HG03521 (cell line): ENCODE results near the gene KCNQ1.

ENCODE experiments used
- ATAC-seq: cut with Tn5 transposase; IDR thresholded peaks from one replicate; pipeline ENCODE4 v1.9.1; 2021; ENCODE audit warnings: mild to moderate bottlenecking, moderate library complexity; ENCODE audit not compliant: unreplicated experiment

The KCNQ1 gene

GRCh38 chr11:2738551-2739431 lies 294.0 kb downstream of the KCNQ1 start:
- no peak for ATAC-seq

GRCh38 chr11:2739531-2740274 lies 294.9 kb downstream of the KCNQ1 start:
- no peak for ATAC-seq

- no peak for ATAC-seq
Observed at GRCh38 chr11:2740275-2740940, 295.6 kb downstream of the KCNQ1 start.

- no peak for ATAC-seq
Observed at GRCh38 chr11:2741006-2741376, 296.2 kb downstream of the KCNQ1 start.

GRCh38 chr11:2741377-2742131 lies 296.7 kb downstream of the KCNQ1 start:
- no peak for ATAC-seq

- no peak for ATAC-seq
Observed at GRCh38 chr11:2742201-2742600, 297.4 kb downstream of the KCNQ1 start.

- ATAC-seq: no peak
Observed at GRCh38 chr11:2742611-2743426, 298.0 kb downstream of the KCNQ1 start.

- ATAC-seq: no peak
Observed at GRCh38 chr11:2743427-2744110, 298.8 kb downstream of the KCNQ1 start.

GRCh38 chr11:2744166-2744565 lies 299.4 kb downstream of the KCNQ1 start:
- ATAC-seq: no peak

GRCh38 chr11:2745511-2745910 lies 300.7 kb downstream of the KCNQ1 start:
- ATAC-seq: no peak

GRCh38 chr11:2746401-2747247 lies 301.8 kb downstream of the KCNQ1 start:
- no peak for ATAC-seq

GRCh38 chr11:2747248-2748027 lies 302.6 kb downstream of the KCNQ1 start:
- no peak for ATAC-seq

GRCh38 chr11:2748061-2748813 lies 303.4 kb downstream of the KCNQ1 start:
- no peak for ATAC-seq

GRCh38 chr11:2748814-2749554 lies 304.2 kb downstream of the KCNQ1 start:
- no peak for ATAC-seq

- no peak for ATAC-seq
Observed at GRCh38 chr11:2750101-2750681, 305.4 kb downstream of the KCNQ1 start.
